Parathyroid adenoma (tissue), 2 donors: Measurements from ENCODE around the gene TEKT2.

ENCODE experiments used
- H2AFZ ChIP-seq: fragments of 300-600 bp; sonication (generic); one replicate; pipeline ENCODE4 v1.7.0; 2017; ENCODE audit warnings: antibody characterized with exemption, mild to moderate bottlenecking
- H3K27ac ChIP-seq: fragments of 300-600 bp; sonication (generic); one replicate; pipeline ENCODE4 v1.7.0; 2017
- H3K27me3 ChIP-seq: fragments of 300-600 bp; sonication (generic); one replicate; pipeline ENCODE4 v1.7.0; 2017; ENCODE audit warnings: low read length; ENCODE audit not compliant: control insufficient read depth, insufficient read depth
- H3K36me3 ChIP-seq: fragments of 300-600 bp; sonication (generic); one replicate; pipeline ENCODE4 v1.7.0; 2017; ENCODE audit warnings: low read length; ENCODE audit not compliant: control insufficient read depth, insufficient read depth
- H3K4me1 ChIP-seq: fragments of 300-600 bp; sonication (generic); one replicate; pipeline ENCODE4 v1.7.0; 2017; ENCODE audit warnings: control low read depth
- H3K4me2 ChIP-seq: fragments of 300-600 bp; sonication (generic); one replicate; pipeline ENCODE4 v1.7.0; 2017; ENCODE audit warnings: low read length
- H3K4me3 ChIP-seq: fragments of 300-600 bp; sonication (generic); one replicate; pipeline ENCODE4 v1.7.0; 2017; ENCODE audit warnings: low read depth, low read length
- H3K79me2 ChIP-seq: fragments of 300-600 bp; sonication (generic); one replicate; pipeline ENCODE4 v1.7.0; 2017; ENCODE audit warnings: control low read depth
- H3K9ac ChIP-seq: fragments of 300-600 bp; sonication (generic); one replicate; pipeline ENCODE4 v1.7.0; 2017; ENCODE audit warnings: mild to moderate bottlenecking
- H3K9me3 ChIP-seq: fragments of 300-600 bp; sonication (generic); one replicate; pipeline ENCODE4 v1.7.0; 2017; ENCODE audit warnings: low read length; ENCODE audit not compliant: control insufficient read depth
- TF ChIP-seq, protein P1 (sequence below): fragments of 300-600 bp; sonication (generic); IDR thresholded peaks from one replicate; pipeline ENCODE4 v1.7.0; 2017; ENCODE audit warnings: antibody characterized with exemption, mild to moderate bottlenecking
- donor health status: primary hyperparathyroidism.

Gene TEKT2

GRCh38 chr1:36085686-36086526 lies 2.0 kb downstream of the TEKT2 start:
- Histone ChIP-seq H3K4me1 (no peaks in the 10 kb centered on the region), H3K36me3 (no peaks in the 10 kb centered on the region), H3K9ac (no peak overlapping the region), H3K79me2 (no peaks in the 10 kb centered on the region), H3K9me3 (no peaks in the 10 kb centered on the region), H2AFZ (no peak overlapping the region), H3K27ac (no peak overlapping the region), H3K4me2 (no peak overlapping the region), H3K27me3 (no peaks in the 10 kb centered on the region), H3K4me3 (no peak overlapping the region)
- TF ChIP-seq, protein P1, sequence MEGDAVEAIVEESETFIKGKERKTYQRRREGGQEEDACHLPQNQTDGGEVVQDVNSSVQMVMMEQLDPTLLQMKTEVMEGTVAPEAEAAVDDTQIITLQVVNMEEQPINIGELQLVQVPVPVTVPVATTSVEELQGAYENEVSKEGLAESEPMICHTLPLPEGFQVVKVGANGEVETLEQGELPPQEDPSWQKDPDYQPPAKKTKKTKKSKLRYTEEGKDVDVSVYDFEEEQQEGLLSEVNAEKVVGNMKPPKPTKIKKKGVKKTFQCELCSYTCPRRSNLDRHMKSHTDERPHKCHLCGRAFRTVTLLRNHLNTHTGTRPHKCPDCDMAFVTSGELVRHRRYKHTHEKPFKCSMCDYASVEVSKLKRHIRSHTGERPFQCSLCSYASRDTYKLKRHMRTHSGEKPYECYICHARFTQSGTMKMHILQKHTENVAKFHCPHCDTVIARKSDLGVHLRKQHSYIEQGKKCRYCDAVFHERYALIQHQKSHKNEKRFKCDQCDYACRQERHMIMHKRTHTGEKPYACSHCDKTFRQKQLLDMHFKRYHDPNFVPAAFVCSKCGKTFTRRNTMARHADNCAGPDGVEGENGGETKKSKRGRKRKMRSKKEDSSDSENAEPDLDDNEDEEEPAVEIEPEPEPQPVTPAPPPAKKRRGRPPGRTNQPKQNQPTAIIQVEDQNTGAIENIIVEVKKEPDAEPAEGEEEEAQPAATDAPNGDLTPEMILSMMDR: no peak

DNA sequence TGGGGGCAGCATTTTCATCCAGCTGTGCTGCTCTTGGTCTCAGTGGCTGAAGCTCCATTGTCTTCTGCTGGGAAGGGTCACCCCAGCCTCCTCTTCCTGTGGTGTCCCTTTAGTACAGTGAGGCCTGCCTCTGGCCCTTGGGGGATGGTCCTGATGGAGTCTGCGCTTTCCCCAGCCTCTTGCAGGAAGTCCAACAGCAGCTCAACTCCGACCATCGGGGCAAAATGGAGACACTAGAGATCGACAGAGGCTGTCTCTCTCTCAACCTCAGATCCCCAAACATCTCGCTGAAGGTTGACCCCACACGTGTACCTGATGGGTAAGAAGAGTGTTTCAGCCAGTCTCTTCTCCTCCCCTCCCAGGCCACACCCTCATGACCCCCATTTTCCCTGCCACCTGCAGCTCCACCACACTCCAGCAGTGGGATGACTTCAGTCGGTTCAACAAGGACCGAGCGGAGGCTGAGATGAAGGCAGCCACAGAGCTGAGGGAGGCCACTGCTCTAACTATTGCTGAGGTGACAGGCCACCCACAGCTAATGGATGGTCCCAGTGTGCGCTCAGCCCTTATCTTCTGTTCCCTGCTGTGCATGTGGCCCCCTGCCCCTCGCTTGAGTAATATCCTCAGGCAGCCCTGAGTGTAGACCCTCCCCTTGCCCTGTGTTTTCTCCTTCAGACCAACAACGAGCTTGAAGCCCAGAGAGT lies 2.8 kb downstream of the TEKT2 start:
- H3K4me1 ChIP-seq: no peaks in the 10 kb centered on the region
- H3K4me2 ChIP-seq: no peak overlapping the region
- no peaks in the 10 kb centered on the region for H3K36me3 ChIP-seq
- no peak overlapping the region for H3K9ac ChIP-seq
- no peaks in the 10 kb centered on the region for H3K27me3 ChIP-seq
- no peak overlapping the region for H3K4me3 ChIP-seq
- TF ChIP-seq, protein P1: no peak
- H3K9me3 ChIP-seq: no peaks in the 10 kb centered on the region
- H3K79me2 ChIP-seq: no peaks in the 10 kb centered on the region
- H2AFZ ChIP-seq: no peak overlapping the region
- no peak overlapping the region for H3K27ac ChIP-seq

DNA sequence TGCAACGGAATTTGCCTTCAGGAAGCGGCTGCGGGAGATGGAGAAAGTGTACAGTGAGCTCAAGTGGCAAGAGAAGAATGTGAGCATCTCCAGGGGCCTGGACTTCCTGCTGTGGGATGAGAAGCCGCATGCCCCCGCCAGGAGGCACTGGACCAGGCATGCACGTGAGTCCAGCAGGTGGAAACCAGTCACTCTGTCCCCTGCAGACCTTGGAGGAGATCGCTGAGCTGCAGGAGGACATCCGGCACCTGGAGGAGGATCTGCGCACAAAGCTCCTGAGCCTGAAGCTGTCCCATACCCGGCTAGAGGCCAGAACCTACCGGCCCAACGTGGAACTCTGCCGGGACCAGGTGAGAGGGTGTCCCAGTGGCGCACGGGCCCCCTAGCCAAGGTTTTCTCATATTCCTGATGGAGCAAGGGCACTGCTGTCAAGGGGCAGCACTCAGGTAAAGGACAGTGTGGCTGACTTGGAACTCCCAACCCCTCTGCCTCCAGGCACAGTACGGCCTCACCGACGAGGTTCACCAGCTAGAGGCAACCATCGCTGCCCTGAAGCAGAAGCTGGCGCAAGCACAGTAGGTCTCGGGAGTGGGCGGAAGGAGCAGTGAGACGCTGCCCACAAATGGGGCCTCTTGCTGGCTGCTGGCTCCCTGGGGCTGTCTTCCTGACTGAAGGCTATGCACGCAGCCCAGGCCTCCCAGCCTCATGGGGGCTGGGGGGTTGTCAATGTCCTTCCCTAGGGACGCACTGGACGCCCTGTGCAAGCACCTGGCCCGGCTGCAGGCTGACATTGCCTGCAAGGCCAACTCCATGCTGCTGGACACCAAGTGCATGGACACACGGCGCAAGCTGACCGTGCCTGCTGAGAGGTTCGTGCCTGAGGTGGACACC lies 3.6 kb downstream of the TEKT2 start:
- H2AFZ ChIP-seq: no peak overlapping the region
- no peaks in the 10 kb centered on the region for H3K36me3 ChIP-seq
- no peaks in the 10 kb centered on the region for H3K27me3 ChIP-seq
- no peak overlapping the region for H3K27ac ChIP-seq
- TF ChIP-seq, protein P1: no peak
- H3K79me2 ChIP-seq: no peaks in the 10 kb centered on the region
- no peak overlapping the region for H3K9ac ChIP-seq
- H3K9me3 ChIP-seq: no peaks in the 10 kb centered on the region
- H3K4me2 ChIP-seq: no peak overlapping the region
- H3K4me1 ChIP-seq: no peaks in the 10 kb centered on the region
- no peak overlapping the region for H3K4me3 ChIP-seq

DNA sequence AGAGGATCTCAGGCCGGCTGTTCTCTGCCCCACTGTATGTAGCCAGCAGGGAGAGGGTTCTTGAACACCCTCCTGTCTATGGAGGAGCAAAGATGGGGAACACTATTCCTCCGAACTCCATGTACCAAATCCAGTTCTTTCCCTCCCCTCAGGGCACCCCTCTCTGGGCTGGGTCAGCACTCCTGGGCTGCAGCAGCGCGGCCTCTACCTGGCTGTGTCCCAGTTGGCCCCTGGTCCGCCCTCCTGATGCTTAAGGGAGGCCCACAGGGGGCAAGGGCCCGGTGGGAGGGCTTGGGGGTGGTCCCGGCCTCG lies 4.3 kb downstream of the TEKT2 start:
- H3K4me3 ChIP-seq: peak overlapping the region; percentile 85
- no peak overlapping the region for H3K9ac ChIP-seq
- no peaks in the 10 kb centered on the region for H3K36me3 ChIP-seq
- H3K4me2 ChIP-seq: peak overlapping the region; percentile 86
- no peaks in the 10 kb centered on the region for H3K4me1 ChIP-seq
- H2AFZ ChIP-seq: peak overlapping the region; percentile 92
- H3K27me3 ChIP-seq: no peaks in the 10 kb centered on the region
- H3K9me3 ChIP-seq: no peaks in the 10 kb centered on the region
- H3K79me2 ChIP-seq: no peaks in the 10 kb centered on the region
- peak overlapping the region; percentile 46 for H3K27ac ChIP-seq
- TF ChIP-seq, protein P1: no peak
